Measurements from ENCODE around the gene CTTN. TPM values are rescaled to one million over a fixed set of nuclear protein-coding genes. Genes with fewer than 3 reads are reported as not detected.

The CTTN gene
- total and polyA plus RNA-seq, 10 of the 15 experiments (the other 5 are each of a cell fraction or from before 2014, with no cell fraction given): 1.1 to 37.8 (median 11.8) TPM

DNA sequence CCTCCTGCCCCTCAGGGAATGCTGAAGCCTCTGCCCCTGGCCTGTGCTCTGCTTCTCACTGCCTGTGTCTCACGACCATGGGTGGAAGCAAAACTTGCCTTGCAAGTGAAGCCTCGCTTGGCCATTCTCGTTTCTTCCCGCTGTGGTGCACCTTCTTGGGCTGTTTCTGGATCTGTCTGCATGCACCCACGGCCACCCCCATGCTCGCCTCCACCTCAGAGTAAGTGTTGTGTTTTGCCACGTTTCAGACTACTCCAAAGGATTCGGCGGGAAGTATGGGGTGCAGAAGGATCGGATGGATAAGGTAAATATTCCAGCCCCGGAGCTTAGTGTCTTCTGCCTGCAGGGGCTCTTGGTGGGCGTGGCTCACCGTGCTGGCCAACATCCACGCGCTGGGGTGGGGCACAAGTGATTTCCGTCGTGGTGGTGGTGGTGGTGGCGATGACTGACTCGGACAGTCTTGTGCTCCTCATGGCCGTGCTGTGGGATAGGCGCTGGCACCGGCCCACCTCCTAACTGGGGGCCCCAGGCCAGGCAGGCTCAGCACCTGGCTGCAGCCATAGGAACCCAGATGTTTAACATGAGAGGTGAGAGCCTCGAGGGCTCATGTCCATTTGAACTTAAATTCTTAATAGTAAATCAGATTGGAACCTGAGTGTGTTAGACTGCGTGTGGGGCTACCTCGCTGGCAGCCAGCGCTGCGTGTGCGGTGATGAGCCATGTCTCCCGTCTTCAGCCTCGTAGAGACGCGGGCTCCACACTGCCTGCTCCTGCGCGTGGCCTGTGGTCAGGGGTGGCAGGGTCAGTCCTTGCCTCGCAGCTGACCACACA, 24.6 kb downstream of the CTTN start:
- SMC1A ChIA-PET (ENCODE audit: uncharacterized antibody, unreplicated experiment): no interaction called here
- Histone ChIP-seq H2AFZ (ENCODE audit: control insufficient read depth, low read depth, low read length) (no peak overlapping the region), H3K27me3 (replicated peaks in 1 of 2; ENCODE audit: control insufficient read depth in 2 of 2, insufficient read depth in 2 of 2, low read length in 1 of 2) (no peaks in the 10 kb centered on the region), H3K36me3 (ENCODE audit: control insufficient read depth in 2 of 2, insufficient read depth in 2 of 2, low read length in 1 of 2) (no peaks in the 10 kb centered on the region; a peak in 1 of 4 replicates), H3K4me3 (no peak overlapping the region), H3K9ac (ENCODE audit: control insufficient read depth, insufficient read depth, low read length) (no peak overlapping the region), H3K4me2 (ENCODE audit: control insufficient read depth, insufficient read depth) (no peak overlapping the region), H3K4me1 (ENCODE audit: control insufficient read depth, insufficient read depth, low read length) (peaks cover 22% of the 10 kb centered on the region), H3K79me2 (ENCODE audit: control insufficient read depth, insufficient read depth, low read length) (no peaks in the 10 kb centered on the region), H4K20me1 (ENCODE audit: control insufficient read depth, insufficient read depth) (no peaks in the 10 kb centered on the region), H3K9me3 (replicated peaks; ENCODE audit: control insufficient read depth, insufficient read depth, low read length) (no peaks in the 10 kb centered on the region; the same call in 2 of the 3 replicates), H3K27ac (ENCODE audit: control insufficient read depth, insufficient read depth) (no peak overlapping the region)
- intact Hi-C loops (cut with micrococcal nuclease; ENCODE audit: unreplicated experiment) (no loop called here), in situ Hi-C loops (cut with MboI) (no loop called here)
- POLR2A ChIA-PET: no interaction called here
- TF ChIP-seq TCF3 (IDR thresholded peaks at IDR 0.05; ENCODE audit: borderline replicate concordance, insufficient read depth, low read depth, low read length): 0 out of 2 replicates have a peak, but pooled peaks have one; percentile 15
- TF ChIP-seq PAX5 (IDR thresholded peaks at IDR 0.05; ENCODE audit: borderline replicate concordance, low read depth, low read length): no peak
- no TSS peak for BruUV-seq (replicated peaks)
- FAIRE-seq (no peak), DNase-seq (ENCODE audit: low read depth, low spot score) (no peak), ATAC-seq (no peak)
- CTCF ChIA-PET: interaction anchor here (0.6 kb wide), 1 partner anchor 190 kb away, joined by 3 read pairs; no protein-coding TSS in a partner anchor
- 88% methylated on average over 35 of the region's 35 CpGs for WGBS (ENCODE audit: insufficient coverage, insufficient replicate concordance, low lambda C conversion rate, missing lambda C conversion rate)
- RAD21 ChIA-PET (ENCODE audit: unreplicated experiment): no interaction called here

DNA sequence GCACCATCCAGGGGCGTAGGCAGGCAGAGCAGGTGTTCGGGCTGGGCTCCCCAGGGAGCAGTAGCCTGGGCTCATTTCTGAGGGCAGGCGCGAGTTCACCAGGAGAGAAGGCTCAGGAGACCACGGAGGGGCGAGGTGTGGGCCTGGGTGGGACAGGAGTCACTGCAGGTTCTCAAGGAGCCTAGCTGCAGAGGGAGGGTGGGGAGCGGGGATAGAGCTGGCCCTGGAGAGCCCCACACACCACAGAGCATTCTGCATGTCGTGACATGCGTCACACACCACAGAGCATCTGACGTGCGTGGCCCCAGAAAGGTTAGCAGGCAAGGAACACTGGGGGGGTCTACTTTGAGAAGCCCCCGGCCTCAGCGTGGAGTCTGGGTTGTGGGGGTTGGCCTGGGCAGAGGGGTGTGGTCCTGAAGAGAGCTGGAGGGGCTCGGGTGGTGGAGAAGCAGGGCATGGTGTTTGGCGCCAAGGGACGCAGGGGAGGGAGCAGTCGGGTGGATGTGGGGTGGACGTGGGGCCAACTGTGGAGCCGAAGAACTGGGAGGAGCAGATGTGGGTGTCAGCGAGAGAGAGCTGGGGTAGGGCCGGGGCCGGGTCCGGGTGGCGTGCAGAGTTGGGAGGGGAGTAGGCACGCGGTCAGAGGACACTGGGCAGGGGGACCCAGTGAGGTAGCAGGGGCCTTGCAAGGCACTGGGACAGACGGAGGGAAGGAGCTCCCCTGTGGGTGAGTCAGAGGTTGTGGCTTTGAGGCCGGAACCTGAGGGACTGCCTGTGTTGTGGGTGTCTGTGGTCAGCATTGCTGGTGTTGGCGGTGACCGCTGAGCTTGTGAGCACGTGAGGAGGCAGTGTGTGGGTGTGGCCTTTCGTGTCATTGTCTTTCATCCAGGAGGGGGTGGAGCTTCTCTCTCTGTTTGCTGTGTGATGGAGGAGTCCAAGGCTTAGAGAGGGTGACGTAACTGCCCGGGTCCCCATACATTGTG, 25.5 kb downstream of the CTTN start:
- RAD21 ChIA-PET (ENCODE audit: unreplicated experiment): no interaction called here
- FAIRE-seq (no peak), ATAC-seq (peak; percentile 91), DNase-seq (ENCODE audit: low read depth, low spot score) (peak; percentile 44)
- Histone ChIP-seq H4K20me1 (ENCODE audit: control insufficient read depth, insufficient read depth) (no peaks in the 10 kb centered on the region), H3K9ac (ENCODE audit: control insufficient read depth, insufficient read depth, low read length) (no peak overlapping the region), H3K4me2 (ENCODE audit: control insufficient read depth, insufficient read depth) (peak overlapping the region; percentile 62), H2AFZ (ENCODE audit: control insufficient read depth, low read depth, low read length) (no peak overlapping the region), H3K27me3 (replicated peaks in 1 of 2; ENCODE audit: control insufficient read depth in 2 of 2, insufficient read depth in 2 of 2, low read length in 1 of 2) (no peaks in the 10 kb centered on the region), H3K27ac (ENCODE audit: control insufficient read depth, insufficient read depth) (no peak overlapping the region), H3K36me3 (ENCODE audit: control insufficient read depth in 2 of 2, insufficient read depth in 2 of 2, low read length in 1 of 2) (no peaks in the 10 kb centered on the region; a peak in 1 of 4 replicates), H3K9me3 (replicated peaks; ENCODE audit: control insufficient read depth, insufficient read depth, low read length) (no peaks in the 10 kb centered on the region; the same call in 2 of the 3 replicates), H3K4me3 (no peak overlapping the region), H3K4me1 (ENCODE audit: control insufficient read depth, insufficient read depth, low read length) (peaks cover 22% of the 10 kb centered on the region), H3K79me2 (ENCODE audit: control insufficient read depth, insufficient read depth, low read length) (no peaks in the 10 kb centered on the region)
- 69% methylated on average over 31 of the region's 34 CpGs for WGBS (ENCODE audit: insufficient coverage, insufficient replicate concordance, low lambda C conversion rate, missing lambda C conversion rate)
- SMC1A ChIA-PET (ENCODE audit: uncharacterized antibody, unreplicated experiment): no interaction called here
- CTCF ChIA-PET: no interaction called here
- intact Hi-C loops (cut with micrococcal nuclease; ENCODE audit: unreplicated experiment): no loop called here
- POLR2A ChIA-PET: no interaction called here
- in situ Hi-C loops (cut with MboI): no loop called here
- no TSS peak for BruUV-seq (replicated peaks)
- no peak for TF ChIP-seq LARP7 (IDR thresholded peaks at IDR 0.05)
- no peak for TF ChIP-seq SREBF1 (IDR thresholded peaks at IDR 0.05; ENCODE audit: low read length)
- no peak for TF ChIP-seq RAD21 (IDR thresholded peaks at IDR 0.05; ENCODE audit: insufficient read depth, low read depth, low read length)
- TF ChIP-seq YBX1 (IDR thresholded peaks at IDR 0.05): no peak
- TF ChIP-seq, protein P1, sequence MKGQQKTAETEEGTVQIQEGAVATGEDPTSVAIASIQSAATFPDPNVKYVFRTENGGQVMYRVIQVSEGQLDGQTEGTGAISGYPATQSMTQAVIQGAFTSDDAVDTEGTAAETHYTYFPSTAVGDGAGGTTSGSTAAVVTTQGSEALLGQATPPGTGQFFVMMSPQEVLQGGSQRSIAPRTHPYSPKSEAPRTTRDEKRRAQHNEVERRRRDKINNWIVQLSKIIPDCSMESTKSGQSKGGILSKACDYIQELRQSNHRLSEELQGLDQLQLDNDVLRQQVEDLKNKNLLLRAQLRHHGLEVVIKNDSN (IDR thresholded peaks at IDR 0.05; ENCODE audit: borderline replicate concordance, extremely low read length, insufficient read depth, low read depth, low read length): peak; percentile 44
- TF ChIP-seq WRNIP1 (IDR thresholded peaks at IDR 0.05; ENCODE audit: borderline replicate concordance, low read depth, low read length): no peak
- peak; percentile 54; the same call in 1 of the 3 replicates for TF ChIP-seq POU2F2 (IDR thresholded peaks at IDR 0.05; ENCODE audit: borderline replicate concordance, low read depth, low read length)
- TF ChIP-seq SMARCA5 (IDR thresholded peaks at IDR 0.05): no peak
- TF ChIP-seq FOXK2 (IDR thresholded peaks at IDR 0.05): no peak
- TF ChIP-seq CREB1 (IDR thresholded peaks at IDR 0.05; ENCODE audit: low read depth): peak; percentile 70
- no peak for TF ChIP-seq HDGF (IDR thresholded peaks at IDR 0.05)
- TF ChIP-seq ATF7 (IDR thresholded peaks at IDR 0.05; ENCODE audit: low read depth): peak; percentile 76
- no peak for TF ChIP-seq RCOR1 (conservative IDR thresholded peaks at IDR 0.05; ENCODE audit: low read depth, low read length)
- no peak for TF ChIP-seq EZH2 (IDR thresholded peaks at IDR 0.05; ENCODE audit: borderline replicate concordance, control insufficient read depth, low read depth, low read length)
